ENCODE data around the gene SPATA2L. TPM values are rescaled to one million over a fixed set of nuclear protein-coding genes. Genes with fewer than 3 reads are reported as not detected.

SPATA2L gene
- total and polyA plus RNA-seq, 2 of the 13 experiments (the other 11 are each of a cell fraction or from before 2014, with no cell fraction given): 9.1 to 20.7 TPM

DNA sequence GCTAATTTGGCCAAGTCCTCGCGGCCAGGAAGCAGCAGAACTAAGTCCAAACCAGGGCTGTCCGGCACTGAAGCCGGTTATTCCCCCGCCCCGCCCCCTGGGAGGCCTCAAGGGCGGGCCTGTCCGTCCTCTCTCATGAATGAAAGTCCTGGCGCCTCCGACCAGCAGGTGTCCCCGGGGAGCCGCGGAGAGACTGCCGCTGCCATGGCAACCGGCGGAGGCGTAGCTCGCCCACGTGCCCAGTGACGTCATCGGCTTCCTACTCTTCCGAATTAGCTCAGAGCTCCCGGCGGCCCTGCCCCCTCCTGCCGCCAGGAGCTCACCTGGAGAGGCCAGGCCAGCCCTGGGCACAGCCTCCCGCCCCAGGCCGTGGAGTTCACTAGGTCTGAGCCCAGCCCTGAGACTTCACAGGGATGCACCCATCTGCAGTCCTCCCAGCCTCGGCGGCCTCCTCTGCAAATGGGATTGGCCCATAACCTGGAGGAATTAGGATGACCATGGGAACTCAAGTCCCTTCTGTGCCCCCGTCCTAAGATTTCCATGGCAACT is 1.3 kb downstream of the SPATA2L start (continued):
- TF ChIP-seq, protein P1, sequence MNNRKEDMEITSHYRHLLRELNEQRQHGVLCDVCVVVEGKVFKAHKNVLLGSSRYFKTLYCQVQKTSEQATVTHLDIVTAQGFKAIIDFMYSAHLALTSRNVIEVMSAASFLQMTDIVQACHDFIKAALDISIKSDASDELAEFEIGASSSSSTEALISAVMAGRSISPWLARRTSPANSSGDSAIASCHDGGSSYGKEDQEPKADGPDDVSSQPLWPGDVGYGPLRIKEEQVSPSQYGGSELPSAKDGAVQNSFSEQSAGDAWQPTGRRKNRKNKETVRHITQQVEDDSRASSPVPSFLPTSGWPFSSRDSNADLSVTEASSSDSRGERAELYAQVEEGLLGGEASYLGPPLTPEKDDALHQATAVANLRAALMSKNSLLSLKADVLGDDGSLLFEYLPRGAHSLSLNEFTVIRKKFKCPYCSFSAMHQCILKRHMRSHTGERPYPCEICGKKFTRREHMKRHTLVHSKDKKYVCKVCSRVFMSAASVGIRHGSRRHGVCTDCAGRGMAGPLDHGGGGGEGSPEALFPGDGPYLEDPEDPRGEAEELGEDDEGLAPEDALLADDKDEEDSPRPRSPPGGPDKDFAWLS (CRISPR knock-in tag; IDR thresholded peaks at IDR 0.05; ENCODE audit: borderline replicate concordance): no peak
- TF ChIP-seq AKNA (CRISPR knock-in tag; IDR thresholded peaks at IDR 0.05; ENCODE audit: borderline replicate concordance) (no peak), ATAD3A (CRISPR knock-in tag; IDR thresholded peaks at IDR 0.05) (no peak), POLR2AphosphoS5 (IDR thresholded peaks at IDR 0.05; ENCODE audit: low read depth, low read length) (peak; percentile 44), SATB2 (CRISPR knock-in tag; IDR thresholded peaks at IDR 0.05) (no peak), ZNF552 (CRISPR knock-in tag; IDR thresholded peaks at IDR 0.05; ENCODE audit: borderline replicate concordance) (no peak; the same call in 1 of the 2 replicates), NFIB (CRISPR knock-in tag; IDR thresholded peaks at IDR 0.05; ENCODE audit: borderline replicate concordance) (no peak), SUZ12 (IDR thresholded peaks at IDR 0.05; ENCODE audit: low read depth, low read length) (no peak)
- TF ChIP-seq, protein P2, sequence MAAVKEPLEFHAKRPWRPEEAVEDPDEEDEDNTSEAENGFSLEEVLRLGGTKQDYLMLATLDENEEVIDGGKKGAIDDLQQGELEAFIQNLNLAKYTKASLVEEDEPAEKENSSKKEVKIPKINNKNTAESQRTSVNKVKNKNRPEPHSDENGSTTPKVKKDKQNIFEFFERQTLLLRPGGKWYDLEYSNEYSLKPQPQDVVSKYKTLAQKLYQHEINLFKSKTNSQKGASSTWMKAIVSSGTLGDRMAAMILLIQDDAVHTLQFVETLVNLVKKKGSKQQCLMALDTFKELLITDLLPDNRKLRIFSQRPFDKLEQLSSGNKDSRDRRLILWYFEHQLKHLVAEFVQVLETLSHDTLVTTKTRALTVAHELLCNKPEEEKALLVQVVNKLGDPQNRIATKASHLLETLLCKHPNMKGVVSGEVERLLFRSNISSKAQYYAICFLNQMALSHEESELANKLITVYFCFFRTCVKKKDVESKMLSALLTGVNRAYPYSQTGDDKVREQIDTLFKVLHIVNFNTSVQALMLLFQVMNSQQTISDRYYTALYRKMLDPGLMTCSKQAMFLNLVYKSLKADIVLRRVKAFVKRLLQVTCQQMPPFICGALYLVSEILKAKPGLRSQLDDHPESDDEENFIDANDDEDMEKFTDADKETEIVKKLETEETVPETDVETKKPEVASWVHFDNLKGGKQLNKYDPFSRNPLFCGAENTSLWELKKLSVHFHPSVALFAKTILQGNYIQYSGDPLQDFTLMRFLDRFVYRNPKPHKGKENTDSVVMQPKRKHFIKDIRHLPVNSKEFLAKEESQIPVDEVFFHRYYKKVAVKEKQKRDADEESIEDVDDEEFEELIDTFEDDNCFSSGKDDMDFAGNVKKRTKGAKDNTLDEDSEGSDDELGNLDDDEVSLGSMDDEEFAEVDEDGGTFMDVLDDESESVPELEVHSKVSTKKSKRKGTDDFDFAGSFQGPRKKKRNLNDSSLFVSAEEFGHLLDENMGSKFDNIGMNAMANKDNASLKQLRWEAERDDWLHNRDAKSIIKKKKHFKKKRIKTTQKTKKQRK (IDR thresholded peaks at IDR 0.05; ENCODE audit: low read length): no peak
- TF ChIP-seq, protein P3, sequence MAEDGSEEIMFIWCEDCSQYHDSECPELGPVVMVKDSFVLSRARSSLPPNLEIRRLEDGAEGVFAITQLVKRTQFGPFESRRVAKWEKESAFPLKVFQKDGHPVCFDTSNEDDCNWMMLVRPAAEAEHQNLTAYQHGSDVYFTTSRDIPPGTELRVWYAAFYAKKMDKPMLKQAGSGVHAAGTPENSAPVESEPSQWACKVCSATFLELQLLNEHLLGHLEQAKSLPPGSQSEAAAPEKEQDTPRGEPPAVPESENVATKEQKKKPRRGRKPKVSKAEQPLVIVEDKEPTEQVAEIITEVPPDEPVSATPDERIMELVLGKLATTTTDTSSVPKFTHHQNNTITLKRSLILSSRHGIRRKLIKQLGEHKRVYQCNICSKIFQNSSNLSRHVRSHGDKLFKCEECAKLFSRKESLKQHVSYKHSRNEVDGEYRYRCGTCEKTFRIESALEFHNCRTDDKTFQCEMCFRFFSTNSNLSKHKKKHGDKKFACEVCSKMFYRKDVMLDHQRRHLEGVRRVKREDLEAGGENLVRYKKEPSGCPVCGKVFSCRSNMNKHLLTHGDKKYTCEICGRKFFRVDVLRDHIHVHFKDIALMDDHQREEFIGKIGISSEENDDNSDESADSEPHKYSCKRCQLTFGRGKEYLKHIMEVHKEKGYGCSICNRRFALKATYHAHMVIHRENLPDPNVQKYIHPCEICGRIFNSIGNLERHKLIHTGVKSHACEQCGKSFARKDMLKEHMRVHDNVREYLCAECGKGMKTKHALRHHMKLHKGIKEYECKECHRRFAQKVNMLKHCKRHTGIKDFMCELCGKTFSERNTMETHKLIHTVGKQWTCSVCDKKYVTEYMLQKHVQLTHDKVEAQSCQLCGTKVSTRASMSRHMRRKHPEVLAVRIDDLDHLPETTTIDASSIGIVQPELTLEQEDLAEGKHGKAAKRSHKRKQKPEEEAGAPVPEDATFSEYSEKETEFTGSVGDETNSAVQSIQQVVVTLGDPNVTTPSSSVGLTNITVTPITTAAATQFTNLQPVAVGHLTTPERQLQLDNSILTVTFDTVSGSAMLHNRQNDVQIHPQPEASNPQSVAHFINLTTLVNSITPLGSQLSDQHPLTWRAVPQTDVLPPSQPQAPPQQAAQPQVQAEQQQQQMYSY (CRISPR knock-in tag; IDR thresholded peaks at IDR 0.05): no peak
- TF ChIP-seq, protein P4, sequence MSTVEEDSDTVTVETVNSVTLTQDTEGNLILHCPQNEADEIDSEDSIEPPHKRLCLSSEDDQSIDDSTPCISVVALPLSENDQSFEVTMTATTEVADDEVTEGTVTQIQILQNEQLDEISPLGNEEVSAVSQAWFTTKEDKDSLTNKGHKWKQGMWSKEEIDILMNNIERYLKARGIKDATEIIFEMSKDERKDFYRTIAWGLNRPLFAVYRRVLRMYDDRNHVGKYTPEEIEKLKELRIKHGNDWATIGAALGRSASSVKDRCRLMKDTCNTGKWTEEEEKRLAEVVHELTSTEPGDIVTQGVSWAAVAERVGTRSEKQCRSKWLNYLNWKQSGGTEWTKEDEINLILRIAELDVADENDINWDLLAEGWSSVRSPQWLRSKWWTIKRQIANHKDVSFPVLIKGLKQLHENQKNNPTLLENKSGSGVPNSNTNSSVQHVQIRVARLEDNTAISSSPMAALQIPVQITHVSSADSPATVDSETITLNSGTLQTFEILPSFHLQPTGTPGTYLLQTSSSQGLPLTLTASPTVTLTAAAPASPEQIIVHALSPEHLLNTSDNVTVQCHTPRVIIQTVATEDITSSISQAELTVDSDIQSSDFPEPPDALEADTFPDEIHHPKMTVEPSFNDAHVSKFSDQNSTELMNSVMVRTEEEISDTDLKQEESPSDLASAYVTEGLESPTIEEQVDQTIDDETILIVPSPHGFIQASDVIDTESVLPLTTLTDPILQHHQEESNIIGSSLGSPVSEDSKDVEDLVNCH (CRISPR knock-in tag; IDR thresholded peaks at IDR 0.05): no peak
- TF ChIP-seq, protein P5, sequence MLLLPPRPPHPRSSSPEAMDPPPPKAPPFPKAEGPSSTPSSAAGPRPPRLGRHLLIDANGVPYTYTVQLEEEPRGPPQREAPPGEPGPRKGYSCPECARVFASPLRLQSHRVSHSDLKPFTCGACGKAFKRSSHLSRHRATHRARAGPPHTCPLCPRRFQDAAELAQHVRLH (CRISPR knock-in tag; IDR thresholded peaks at IDR 0.05; ENCODE audit: borderline replicate concordance, low read depth): peak; percentile 49
